ENCODE results near the gene MVK.

DNA sequence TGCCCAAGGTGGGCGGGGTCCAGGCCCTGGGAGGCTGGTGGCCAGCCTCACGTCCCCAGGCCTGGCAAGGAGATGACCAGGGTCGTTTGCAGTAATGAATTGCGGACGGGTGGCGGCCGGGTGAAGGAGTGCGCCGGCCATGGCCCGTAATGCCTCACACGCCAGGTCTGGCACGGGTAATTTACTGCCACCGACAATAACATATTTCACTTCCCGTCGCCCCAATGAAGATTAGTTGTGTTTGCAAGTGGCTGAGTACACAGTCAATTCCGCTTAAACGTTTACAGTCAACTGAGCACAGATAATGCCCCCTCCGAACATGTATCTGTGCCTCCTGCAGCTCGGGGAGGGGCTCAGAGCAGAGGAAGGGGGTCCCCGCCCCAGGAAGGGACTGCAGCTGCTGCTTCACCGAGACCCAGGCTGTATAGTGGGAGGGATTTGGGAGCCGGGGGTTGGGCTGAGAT, 48.3 kb downstream of the MVK start:
- TF ChIP-seq CTCF (IDR thresholded peaks at IDR 0.05; ENCODE audit: low read length) (no peak), EZH2 (IDR thresholded peaks at IDR 0.05; ENCODE audit: borderline replicate concordance, low read length) (no peak)

Measured in OCI-LY1 (cell line).